ENCODE measurements around the gene MFN2.

MFN2 gene

GRCh38 chr1:11960715-11961114 is 19.5 kb upstream of the MFN2 start:
- DNase-seq (ENCODE audit: low read depth): no peak

DNA sequence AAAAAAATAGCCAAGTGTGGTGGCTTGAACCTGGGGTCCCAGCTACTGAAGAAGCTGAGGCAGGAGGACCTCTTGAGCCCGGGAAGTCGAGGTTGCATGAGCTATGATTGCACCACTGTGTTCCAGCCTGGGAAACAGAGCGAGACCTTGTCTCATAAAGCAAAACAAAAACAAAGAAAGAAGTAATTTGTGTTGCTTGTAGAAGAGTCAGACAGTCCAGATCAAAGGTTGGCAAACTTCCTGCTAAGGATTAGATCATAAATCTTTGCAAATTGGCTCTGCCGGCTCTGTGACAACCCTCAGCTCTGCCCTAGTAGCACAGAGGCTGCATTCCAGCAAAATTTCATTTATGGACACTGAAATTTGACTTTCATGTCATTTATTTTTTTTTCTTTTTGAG is 19.0 kb upstream of the MFN2 start:
- DNase-seq (ENCODE audit: low read depth): no peak

GRCh38 chr1:11963622-11964021 is 16.6 kb upstream of the MFN2 start:
- no peak for DNase-seq (ENCODE audit: low read depth)

DNA sequence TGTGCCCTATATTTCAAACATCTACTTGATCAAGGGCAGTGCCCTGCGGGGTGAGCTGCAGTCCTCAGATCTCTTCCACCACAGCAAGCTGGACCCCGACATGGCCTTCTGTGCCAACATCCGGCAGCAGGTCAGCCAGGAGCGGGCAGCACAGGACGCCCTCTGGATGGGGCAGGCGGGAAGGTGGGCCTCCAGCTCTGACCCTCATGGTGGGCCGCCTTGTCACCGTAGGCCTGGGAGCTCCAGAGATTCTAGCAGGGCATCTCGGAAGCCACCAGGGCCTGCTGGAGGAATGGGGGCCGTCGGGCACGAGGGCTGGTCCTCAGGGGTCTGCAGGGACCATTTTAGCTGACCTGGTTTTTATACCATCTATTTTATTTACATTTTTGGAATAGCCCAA is 15.6 kb upstream of the MFN2 start:
- DNase-seq (ENCODE audit: low read depth): no peak

- DNase-seq (ENCODE audit: low read depth): no peak
These were observed 13.2 kb upstream of the MFN2 start for GRCh38 chr1:11967028-11967547.

DNA sequence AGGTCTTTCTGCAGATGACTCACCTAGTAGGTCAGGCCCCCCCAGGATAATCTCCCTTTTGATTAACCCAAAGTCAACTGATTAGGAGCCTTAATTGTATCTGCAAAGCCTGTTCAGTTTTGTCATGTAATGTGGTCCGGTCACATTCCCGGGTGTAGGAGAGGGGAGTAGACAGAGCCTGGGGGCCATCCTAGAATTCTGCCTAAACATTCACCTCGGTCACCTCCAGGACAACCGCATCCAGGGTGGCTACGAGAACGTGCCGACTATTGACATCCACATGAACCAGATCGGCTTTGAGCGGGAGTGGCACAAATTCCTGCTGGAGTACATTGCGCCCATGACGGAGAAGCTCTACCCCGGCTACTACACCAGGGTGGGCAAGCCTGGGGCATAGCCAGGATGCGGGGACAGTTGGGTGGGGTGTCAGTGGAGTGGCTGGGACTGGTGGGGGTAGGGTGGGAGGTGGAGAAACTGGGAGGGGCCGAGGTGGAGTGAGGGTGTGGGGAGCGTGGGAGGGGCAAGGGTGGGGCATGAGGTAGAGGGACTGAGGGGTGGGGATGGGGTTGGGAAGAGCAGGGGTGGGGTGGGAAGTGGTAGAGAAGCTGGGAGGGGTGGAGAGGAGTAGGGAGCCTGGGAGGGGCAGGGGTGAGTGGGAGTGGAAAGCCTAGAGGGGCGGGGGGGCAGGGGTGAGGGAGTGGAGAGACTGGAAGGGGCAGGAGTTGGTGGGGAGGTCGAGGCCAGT is 9.6 kb upstream of the MFN2 start:
- DNase-seq (ENCODE audit: low read depth): no peak

- no peak for DNase-seq (ENCODE audit: low read depth)
These were observed 2.6 kb upstream of the MFN2 start for GRCh38 chr1:11977625-11978024.

DNA sequence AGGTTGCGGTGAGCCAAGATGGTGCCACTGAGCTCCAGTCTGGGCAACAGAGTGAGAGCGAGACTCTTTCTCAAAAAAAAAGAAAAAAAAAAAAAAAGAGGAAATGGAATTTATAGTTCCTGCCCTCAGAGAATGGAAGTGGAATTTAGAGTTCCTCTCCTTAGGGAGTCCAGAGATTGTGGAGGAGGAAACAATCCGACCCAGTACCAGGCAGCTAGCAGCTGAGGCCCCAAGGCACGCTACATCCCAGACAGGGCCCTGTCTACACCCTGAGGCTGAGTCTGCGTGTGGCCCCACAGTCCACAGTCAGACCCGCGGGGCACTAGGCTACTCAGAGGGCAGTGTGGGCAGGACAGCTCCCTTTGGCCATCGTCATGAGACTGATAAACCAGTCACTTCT is 1.9 kb upstream of the MFN2 start:
- no peak for DNase-seq (ENCODE audit: low read depth)

- no peak for DNase-seq (ENCODE audit: low read depth)
These were observed 1.0 kb upstream of the MFN2 start for GRCh38 chr1:11979028-11979850.

- no peak for DNase-seq (ENCODE audit: low read depth)
These were observed 380 bp downstream of the MFN2 start for GRCh38 chr1:11980676-11980972.

DNA sequence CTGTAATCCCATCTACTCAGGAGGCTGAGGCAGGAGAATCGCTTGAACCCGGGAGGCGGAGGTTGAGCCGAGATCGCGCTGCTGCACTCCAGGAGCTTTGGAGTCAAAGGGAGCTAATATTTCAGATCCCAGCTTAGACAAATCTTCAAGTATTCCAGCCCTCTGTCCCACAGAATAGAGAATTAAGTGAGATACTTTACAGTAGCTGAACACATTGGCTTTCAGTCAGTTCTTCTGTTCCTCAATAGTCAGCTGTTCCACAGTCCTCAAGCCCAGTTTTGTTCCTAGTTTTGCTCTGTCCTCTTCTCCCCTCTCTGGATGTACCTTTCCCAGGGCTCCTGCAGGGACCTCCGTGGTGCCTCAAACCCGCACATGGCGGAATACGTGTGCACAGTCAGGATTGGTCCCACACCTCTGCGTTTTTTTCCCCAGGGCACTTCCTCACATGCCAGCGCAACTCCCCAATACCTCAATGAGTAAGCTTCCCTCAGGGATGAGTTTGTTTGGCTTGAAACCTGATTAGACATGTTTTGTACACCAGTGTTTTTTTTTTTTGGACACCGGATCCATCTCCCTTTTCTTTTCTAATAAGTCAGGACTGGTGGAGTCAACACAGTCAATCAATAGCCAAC is 1.2 kb downstream of the MFN2 start:
- DNase-seq (ENCODE audit: low read depth): no peak

- DNase-seq (ENCODE audit: low read depth): no peak
These were observed 1.8 kb downstream of the MFN2 start for GRCh38 chr1:11982010-11982392.

DNA sequence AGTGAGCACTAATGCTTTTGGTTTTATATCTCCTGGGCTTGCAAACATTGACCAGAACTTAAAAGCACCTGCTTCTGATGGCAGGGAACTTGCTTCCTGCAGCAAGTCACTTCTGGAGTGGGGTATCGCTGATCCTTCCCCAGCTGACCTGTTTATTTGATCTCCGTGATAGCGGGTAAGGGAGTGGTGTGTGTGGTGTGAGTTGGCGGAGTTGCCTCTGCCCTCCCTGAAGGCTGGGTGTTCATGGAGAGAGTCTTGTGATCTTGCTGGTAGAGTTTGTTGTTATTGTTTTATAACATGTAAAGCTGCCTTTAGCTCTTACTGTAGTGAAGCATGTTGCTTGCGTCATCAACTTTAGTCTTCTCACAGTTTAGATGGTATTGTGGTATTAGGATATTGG is 3.9 kb downstream of the MFN2 start:
- DNase-seq (ENCODE audit: low read depth): no peak

- DNase-seq (ENCODE audit: low read depth): no peak
These were observed 4.3 kb downstream of the MFN2 start for GRCh38 chr1:11984576-11984975.

DNA sequence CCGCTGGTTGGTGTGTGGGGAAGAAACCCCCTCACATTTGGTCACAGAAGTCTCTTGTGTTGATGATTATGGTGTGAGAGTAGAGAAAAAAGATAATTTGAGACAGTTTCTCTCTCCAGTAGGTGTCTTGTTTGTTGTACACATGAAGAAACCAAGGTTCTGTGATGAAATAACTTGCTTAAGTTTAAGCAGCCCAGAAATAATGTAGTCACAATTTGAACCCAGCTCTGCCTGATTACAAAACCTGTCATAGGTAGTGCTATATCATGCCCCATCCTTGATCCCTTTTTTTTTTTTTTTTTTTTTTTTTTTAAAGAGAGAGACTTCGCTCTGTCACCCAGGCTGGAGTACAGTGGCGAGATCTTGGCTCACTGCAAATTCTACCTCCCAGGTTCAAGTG is 4.9 kb downstream of the MFN2 start:
- DNase-seq (ENCODE audit: low read depth): no peak

DNA sequence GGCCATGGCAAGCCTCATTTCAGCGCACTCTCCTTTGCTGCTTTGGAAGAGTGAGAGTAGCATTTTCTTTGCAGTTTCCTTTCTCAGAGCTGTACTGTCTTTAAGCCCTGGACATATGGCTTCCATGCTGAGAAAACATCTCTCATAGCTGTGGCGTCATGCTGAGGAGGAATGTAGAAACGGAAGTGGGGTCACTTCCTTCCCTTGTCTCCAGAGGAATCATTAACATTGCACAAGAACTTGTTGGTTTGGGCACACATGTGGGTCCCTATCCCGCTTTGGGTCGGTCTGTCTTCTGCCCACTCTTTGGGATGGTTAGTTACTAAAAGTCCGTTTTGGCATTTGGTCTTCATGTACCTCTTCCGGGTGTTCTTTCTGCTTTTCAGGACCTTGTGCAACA is 5.6 kb downstream of the MFN2 start:
- no peak for DNase-seq (ENCODE audit: low read depth)

- DNase-seq (ENCODE audit: low read depth): no peak
These were observed 9.4 kb downstream of the MFN2 start for GRCh38 chr1:11989669-11990068.

DNA sequence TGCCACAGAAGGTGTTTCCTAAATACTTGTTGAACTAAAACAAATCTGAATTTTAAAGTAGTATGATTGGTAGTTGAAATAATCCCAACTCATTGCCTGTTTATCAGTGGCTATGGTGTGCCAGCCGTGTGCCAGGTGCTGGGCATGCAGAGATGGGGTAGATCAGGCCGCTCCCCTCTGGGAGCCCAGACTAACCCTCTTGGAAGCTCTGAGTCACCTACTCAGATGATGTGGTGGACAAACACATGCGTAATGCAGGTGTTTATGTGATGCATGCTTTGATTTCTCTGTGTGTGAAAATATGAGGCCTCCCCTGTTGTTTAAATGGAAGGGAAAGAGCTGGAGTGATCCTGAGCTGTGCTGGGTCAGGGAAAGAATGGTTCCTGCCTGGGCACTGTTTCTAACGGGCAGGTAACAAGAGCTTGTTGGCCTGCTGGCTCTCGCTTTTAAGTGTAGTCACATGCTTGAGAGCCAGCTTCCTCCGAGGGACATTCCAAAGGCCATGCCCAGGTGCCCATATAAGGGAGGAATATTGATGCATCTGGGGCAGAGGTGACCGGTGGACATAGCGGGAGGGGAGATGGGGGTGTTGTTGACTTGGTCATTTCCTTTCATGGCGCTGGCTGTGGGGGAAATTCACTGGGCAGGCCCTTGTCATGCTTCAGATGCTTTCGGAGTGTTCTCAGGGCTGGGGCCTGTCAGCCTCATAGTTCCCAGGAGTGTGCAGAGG is 10.2 kb downstream of the MFN2 start:
- DNase-seq (ENCODE audit: low read depth): no peak

- DNase-seq (ENCODE audit: low read depth): no peak
These were observed 11.9 kb downstream of the MFN2 start for GRCh38 chr1:11991969-11992676.

DNA sequence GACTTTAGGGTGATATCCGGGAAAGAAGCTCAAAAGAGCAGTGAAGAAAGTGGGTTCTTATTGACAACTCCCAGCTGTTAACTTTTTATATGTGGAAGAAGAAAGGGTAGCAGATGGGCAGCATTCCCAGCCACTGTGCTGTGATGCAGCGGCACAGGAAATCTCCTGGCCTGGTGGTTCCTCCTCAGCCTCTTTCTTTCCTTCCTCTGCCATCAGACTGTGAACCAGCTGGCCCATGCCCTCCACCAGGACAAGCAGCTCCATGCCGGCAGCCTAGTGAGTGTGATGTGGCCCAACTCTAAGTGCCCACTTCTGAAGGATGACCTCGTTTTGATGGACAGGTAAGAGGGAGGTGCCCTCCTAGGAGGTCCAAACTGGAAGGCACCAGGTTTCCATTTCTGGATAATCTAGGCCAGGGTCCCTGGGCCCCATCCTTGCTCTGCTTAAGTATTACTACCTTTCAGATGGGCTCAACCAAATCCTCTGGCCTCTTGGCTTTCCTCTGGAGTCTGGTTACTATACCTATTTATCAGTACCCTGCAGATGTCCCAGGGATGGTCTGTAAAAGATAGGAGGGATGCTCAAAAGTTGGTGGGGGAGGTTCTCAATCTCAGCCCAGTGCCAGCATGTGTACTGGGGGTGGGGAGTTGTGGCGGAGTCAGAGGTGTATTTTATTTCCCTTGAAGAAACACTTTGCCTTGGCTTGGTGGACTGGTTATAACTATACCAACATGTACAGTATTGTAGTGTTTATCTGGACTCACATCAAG is 17.0 kb downstream of the MFN2 start:
- no peak for DNase-seq (ENCODE audit: low read depth)

- no peak for DNase-seq (ENCODE audit: low read depth)
These were observed 18.4 kb downstream of the MFN2 start for GRCh38 chr1:11998636-11999035.
